8988T (cell line): ENCODE measurements around the gene GPR158.

Source experiments
- DNase-seq: peaks from one replicate; pipeline ENCODE4 v3.0.0; 2011

Gene GPR158

DNA sequence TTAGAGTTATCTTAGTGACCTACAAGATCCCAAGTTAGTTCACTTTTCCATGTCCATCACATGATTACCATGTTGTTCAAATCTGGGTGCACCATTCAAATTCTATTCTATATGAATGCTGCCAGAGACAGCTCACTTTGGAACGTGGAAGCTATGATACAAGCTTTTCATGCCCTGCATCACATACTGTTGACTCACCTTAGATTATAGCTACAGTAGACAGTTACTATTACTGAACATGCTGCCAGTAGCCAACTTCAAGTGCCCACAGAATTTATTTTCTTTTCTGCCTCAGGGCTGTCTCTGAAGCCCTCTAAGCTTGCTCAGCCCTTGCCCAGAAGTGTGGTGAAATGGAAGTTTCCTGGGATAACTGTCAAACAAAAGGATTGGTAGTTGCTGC is 231.1 kb downstream of the GPR158 start:
- DNase-seq, result no peak

DNA sequence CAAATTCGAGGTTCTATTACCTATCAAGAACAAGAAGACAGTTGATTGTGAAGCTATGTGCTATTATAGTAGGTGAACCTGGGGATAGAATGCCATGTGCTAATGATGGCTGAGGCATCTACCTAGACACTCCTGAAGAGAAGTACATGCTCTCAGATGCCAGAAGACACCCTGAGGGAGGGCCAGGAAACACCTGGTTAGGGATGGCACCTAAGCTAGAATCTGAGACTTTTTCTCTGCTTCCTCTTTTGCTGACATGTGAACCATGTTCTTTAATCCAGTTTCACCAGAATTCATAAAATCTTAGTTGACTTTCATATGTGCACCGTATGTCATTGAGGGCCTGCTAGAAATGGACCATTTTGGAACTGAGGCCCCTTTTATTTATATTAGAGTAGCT is 242.8 kb downstream of the GPR158 start:
- DNase-seq, result no peak

DNA sequence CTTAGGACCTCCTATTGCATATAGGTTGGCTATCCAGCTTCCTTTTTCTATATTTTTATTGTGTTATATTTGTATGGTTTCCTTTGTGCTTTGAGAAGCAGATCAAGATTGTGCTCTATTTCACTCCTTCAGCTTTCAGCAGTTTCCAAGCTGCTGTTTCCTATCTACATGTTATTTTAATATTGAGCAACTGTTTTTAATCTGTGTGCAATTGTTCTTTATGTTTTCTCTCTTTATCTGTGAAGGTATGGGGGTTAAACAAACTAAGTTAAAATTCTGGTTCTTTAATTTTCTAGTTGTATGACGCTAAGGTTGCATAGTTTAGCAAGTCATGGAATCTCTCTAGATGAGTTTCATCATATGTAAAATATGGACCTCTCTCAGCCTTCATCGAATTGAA is 251.0 kb downstream of the GPR158 start:
- no peak for DNase-seq

DNA sequence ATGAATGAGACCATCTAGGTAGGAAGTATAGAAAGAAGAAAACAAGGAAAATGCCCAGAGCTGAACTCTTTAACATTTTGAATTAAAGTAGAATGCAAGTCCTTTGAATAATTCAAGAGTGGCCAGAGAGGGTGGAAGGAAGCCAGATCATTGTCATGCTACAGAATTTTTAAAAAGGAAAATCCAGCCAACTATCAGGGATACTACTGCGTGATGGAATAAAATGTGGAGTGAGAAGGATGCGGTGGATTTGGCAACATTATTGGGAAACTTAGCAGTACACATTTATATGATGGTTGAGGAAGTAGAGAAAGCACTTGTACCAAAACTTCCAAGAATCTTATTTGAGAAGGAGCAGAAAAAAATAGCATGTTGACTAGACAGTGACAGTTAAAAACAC is 261.6 kb downstream of the GPR158 start:
- no peak for DNase-seq

DNA sequence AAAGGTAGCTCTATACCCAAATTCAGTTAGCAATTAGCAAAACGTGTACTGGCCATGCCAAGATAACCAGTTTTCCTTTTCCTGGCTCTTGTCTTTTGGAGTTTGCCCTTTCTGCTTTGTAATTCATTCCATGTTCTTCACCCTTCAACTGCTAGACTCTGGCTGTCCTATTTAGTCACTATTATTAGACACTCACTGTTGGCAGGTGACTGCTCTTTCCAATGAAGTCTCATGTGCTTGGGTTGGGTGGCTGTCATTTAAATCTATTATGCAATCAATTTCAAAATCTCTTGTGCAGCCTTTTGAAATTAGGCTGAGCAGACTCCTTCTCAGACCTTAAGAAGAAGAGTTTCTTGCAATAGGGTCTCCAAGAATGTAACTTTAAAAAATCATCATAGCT is 266.5 kb downstream of the GPR158 start:
- no peak for DNase-seq

DNA sequence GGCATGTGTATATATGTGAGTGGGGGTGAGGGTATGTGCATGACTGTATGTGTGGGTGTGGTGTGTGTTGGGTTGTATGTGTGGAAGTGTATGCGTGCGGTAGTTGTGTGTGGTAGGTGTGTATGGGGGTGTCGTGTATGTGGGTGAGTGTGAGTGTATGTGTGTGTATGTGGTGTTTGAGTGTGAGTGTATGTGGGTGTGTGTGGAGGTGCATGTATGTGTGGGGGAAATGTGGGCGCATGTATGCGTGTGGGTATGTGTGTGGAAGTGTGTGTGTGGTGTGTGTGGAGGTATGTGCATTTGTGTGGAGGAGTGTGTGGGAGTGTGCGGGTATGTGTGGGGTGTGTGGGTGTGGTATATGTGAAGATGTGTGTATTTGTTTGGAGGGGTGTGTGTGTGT is 269.5 kb downstream of the GPR158 start:
- no peak for DNase-seq

DNA sequence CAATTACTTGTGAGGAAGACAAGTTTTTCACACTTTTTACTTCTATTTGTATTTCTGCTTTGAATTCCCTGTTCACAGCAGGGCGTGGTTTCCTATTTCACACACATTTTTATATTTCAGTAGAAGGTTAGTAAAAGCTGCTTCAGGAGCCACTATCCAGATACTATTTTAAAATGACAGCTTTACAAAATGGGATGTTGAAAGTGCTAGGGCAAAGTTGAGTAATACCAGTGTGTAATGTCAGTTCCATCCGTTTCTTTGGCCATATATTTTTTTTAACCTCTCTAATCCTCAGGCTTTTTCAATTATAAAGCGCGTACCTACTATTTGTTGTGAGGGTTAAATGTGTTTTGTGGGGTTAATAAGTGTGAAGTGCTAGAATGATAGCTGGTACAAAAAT is 276.6 kb downstream of the GPR158 start:
- no peak for DNase-seq

DNA sequence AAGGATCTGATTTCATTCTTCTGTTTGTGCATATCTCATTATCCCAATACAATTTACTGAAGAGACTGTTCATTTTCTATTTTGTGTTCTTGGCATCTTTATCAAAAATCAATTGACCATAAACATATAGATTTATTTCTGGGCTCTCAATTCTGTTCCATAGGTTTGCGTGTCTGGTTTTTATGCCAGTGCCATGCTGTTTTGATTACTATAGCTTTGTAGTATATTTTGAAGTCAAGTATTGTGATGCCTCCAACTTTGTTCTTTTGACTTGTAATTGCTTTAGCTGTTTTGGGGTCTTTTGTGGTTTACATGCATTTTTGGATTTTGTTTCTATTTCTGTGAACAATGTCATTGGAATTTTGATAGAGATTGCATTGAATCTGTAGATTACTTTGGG is 278.8 kb downstream of the GPR158 start:
- DNase-seq, result no peak

DNA sequence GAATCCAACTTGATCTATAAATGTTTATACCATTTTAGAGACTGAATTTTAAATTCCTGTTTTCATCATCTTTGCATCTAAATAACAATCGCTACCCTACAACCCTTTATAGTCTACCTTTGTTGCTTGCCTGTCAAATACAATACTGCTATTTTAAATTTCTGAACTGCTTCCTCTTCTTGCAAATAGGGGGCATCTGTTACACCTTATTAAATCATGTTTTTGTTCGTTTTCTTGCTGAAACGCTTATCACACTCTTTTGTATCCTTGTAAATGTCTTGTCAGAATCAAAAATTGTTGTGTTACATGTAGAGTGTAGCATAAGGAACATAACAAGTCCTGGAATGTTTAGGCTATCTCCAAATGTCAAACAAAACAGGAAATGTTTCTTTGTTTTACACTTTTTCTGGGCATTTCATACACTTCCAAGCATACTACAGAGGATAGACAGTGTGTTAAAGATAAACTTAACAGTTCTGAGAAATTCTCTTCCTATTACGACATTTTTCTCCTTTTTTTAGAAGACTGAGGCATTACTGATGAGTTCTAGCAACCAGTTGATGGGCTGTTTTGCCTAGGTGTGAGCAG is 281.3 kb downstream of the GPR158 start:
- DNase-seq, result no peak

DNA sequence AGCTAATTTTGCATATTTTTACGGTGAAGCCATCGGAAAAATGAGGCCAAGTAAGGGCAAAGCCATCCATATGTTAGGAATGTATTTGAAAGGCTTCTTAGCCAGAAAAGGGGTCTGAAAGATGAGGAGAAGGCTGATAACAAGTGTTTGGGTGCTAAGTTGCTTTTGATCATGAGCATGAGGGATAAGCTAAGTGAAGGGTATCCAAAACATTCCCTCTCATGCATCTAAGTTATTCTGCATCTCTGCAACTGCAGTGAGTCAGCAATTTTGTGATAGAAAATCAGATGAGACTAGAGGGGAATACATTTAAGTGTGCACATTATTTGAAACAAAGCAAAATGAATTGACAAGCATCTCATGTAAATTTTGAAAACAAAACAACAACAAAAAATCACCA is 282.8 kb downstream of the GPR158 start:
- DNase-seq, result no peak

DNA sequence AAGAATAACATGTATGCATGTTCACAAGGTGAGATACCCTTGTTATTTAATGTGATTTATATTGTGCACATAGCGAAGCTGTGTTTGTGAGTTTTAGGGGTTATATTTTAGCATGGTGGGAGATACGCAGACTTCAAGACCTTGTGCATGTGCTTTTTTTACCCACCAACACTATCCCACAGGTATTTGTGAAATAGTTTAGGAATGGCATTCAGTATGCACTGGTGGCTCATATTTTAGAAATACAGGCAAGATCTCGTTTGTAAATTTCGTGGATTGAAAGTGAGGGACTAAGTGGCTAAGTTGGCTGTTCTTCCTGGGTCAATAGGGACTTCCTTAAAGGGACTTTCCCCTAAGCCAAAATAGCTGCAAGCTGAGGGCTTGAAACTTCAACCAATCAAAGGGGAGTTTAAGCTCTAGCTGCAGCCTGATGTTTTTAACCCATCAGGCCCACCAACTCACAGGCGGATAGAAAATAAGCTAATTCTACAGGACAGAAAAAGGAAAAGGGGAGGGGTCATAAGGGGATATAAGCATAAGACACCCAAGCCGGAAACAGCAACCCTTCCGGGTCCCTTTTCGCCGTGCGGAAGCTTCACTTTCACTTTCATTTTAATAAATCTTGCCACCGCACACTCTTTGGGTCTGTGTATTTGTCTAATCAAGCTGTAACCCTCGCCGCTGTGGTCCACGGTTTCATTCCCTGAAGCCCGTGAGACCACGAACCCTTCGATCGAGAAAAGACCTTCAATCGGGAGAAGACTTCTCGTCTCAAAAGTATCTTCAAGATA is 291.0 kb downstream of the GPR158 start:
- DNase-seq, result no peak

DNA sequence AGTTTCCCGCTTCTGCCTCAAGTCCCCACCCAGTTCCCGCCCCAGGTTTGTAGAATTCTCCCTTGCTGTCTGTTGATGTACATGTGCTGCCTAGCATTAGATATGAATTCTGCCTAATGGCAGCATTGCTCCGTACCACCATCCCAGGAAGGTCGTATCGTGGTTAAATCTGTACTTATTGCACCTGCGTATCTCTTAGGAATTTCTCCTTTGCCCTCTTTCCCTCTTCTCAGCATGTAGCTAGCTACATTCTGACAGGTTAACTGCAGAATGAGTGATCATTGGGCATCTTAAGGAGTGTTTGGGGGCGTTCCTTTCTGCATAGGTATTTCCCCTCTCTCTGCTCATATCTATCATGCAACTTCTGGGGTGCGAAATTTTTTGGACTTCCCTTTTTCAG is 293.1 kb downstream of the GPR158 start:
- DNase-seq, result no peak

DNA sequence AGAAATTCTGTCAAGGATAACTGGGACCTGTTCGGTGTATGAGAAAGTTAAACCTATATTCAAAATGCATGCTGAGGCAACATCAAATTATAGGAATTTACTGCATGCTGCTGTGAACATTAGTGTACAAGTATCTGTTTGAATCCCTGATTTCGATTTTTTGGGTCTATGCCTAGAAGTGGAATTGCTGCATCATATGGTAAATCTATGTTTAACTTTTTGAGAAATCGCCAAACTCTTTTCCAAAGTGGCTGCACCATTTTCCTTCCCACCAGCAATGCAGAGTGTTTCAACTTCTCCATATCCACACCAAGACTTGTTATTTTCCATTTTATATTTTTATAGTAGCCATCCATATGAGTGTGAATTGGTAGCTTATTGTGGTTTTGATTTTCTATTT is 306.7 kb downstream of the GPR158 start:
- DNase-seq, result no peak

DNA sequence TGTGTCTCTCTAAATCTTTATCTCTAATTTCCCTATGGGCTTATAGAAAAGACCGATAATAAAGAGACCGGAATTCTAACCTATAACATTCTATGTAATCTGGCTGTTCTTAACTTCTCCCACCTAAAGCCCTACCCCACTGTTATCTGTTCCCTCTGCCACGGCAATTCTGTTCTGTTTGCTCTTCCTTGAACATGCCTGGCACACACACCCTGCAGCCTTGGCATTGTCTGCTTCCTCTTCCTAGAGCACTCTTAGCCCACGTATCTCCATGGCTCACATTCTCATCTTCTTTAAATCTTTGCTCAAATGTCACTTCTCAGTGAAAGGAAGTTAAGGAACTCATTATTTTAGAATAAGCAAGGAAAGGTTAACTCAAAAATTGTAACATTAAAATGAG is 309.2 kb downstream of the GPR158 start:
- no peak for DNase-seq

DNA sequence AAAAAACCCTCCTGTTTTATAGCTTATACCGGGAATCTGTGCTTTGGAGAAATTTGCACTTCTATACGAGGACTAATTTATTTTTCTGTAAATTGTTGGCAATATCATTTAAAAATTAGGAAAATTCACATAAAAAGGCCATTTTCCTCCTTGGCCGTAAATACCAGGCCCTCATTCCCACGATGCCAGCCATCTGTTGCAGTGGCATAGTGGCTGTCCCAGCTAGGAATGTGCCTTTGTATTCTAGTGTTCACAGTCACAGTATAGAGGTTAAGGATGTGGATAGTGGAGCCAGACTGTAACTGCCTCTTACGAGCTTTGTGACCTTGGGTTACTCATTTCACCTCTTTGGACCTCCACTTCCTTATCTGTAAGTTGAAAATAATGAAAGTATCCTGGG is 312.5 kb downstream of the GPR158 start:
- DNase-seq, result no peak

DNA sequence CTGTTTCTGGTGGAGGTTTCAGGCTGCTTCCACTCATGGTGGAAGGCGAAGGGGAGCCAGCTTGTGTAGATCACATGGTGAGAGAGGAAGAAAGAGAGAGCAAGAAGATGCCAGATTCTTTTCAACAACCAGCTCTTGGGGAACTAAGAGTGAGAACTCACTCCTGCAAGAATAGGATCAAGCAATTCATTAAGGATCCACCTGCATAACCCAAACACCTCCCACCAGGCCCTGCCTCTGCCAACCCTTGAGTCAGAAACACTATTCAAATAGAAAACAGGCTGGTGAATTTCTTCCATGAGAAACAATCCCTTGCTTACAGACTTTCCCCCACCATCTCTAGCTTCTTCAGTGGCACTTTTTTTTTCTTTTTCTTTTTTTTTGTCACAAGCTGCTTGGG is 317.2 kb downstream of the GPR158 start:
- DNase-seq, result no peak

DNA sequence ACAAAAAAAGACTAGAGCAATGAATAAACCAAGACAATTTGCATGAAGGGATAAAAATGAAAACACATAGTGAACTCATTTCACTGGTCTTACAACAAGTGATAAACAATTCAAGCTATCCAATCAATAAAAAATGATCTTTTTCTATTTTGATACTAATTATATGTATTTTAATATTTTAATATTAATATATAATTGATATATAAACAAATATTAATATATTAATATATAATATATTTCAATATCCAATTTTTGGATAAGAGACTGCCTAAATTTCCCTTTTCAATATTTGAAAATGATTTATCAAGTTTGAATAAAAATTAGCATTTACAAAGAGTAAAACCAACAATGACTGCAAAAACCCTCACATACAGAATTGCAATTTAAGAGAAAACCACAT is 317.9 kb downstream of the GPR158 start:
- DNase-seq, result no peak

DNA sequence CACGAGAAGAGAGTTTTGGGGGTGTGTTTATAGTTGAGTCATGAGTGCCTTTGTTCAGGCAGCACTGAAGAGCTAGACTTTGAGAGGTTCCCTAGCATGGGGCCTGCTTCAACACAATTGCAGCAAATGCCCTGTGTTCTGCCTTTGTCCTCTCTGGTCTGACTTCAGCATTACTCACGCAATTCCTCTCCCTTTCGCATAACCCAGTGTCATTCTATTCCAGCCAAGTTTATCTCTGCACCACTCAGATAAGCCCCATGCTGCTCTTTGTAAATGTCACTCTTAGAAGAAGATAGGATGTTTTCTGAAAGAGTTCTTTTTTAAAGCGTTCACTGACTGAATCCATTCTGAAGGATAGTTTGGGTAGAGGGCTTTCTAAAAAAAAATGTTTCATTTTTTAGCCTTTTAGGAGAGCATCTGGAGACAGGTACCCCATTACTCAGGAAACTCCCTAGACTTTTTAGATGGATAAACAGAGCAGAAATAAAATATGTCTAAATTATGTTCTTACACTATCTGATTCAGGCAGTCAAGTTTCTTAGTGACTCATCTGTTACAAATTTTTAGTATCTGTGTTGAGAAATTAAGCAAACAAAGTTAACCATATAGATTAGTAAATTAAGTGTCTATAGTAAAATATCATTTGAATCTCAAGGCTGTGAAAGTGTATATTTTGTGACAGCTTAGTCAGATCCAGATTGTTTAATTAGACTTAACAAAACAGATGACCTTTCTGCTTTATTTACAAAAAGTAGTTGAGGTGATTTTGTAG is 318.5 kb downstream of the GPR158 start:
- DNase-seq, result no peak

DNA sequence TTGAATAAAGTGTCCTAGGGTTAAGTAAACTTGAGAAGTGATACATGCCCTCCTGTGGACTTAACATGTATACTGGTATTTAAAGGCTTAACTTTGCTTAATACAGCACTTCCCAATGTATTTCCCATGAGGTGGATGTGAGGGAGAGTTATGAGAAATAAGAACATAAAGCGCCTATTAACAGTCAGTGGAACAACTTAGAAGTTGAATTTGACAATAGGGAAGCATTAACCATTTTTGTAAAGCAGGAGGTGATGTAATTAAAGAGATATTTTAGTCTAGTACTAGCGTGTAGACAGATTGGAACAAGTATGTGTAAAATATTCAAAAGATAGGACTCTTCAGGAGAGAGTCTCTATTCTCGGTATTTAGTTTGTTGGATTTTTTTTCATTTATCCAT is 322.4 kb downstream of the GPR158 start:
- DNase-seq, result no peak

DNA sequence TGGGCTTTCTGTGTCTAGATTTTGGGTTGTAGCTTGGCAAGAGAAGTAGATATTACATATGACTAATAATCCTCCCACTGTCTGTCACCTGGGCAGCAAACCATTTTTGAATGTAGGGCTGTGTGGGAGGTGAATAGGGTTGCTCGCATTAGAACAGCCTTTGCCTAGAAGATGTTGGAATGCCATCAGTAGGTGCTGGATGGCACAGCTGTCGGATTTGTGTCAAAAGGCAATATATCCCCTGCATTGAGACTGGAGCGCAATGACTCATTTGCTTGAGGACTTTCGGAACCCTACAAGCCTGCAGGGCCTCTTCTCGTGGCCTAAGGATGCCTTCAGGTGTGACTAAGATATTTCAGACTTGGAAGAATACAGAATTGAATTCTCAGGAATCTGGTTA is 323.8 kb downstream of the GPR158 start:
- DNase-seq, result no peak

DNA sequence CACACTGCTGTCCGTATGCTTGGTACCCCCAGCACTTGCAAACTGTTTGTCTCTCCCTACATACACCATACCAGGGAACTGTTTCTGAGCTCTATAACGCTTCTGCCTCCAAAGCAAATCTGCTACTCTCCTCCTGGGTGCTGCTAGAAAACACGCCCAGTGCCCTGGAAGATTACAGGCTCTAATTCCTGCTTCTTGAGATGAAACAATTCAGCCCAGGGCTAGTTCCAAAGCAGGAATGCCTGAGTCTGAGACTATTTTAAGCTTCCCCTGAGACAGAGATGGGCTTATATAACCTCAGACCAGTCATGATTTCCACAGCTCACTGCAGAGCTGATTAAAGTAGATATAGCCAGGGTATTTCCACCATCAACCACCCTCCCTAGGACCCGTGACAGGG is 327.1 kb downstream of the GPR158 start:
- no peak for DNase-seq

DNA sequence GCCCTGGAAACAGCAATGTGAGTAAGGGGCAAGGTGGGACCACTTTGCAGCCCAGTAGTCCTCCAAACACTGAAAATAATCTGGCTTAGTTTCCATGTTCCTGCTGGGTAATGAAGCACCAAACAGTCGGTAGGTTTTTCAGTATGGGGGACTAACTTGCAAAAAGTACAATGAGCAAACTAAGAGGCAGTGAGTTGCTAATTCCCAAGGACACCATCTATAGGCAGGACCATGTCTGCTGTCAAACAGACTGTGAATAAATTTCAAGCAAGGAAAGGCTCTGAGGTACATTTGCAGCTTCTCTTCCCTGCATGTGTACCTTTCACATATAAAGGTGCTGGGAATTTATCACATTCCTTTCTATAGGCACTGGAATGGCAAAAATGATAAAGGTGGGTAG is 327.7 kb downstream of the GPR158 start:
- DNase-seq, result no peak

DNA sequence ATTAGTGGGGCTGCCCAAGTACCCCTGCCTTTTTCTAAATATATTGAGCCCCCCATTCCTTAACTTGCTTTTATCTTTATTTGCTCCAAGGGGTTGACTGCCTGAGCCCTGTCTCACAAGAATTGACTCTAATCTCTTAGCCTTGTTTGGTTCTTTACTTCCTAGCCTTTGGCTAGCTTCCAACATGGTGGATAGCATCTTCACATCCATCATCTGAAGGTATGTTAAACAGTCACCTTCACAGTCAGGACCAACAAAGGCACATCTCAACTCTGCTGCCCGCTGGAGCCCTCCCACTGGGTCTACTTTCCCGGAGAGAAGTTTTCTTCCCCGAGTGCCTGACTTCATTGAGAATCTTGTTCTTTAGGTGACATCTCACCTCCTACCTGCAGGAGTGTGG is 329.5 kb downstream of the GPR158 start:
- DNase-seq, result no peak

DNA sequence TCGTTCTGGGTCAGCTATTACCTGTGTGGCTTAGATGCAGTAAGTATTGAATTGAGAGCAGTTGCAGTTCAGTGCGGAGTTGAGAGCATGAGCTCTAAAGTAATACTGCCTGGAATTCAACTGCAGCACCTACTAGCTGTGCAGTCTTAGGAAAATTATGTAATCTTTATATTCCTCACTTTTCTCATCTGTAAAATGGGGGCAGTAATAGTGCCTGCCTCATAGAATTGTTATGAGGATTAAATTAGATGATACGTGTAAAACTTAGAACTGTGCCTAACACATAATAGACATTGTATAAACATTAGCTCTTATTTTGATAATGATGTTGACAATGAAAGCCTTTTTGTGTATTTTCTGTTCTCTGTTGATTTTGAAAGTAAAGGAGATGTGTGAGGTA is 330.0 kb downstream of the GPR158 start:
- no peak for DNase-seq
